ENCODE measurements around the gene DCAF6.

The DCAF6 gene

GRCh38 chr1:168069384-168069783 is 132.9 kb downstream of the DCAF6 start:
- no peak overlapping the region for H3K27ac ChIP-seq
- H3K4me3 ChIP-seq = no peak overlapping the region

- Histone ChIP-seq H3K27ac (peak overlapping the region in 1 of 21 experiments; percentile 46), H3K4me3 (no peak overlapping the region)
These were observed 143.3 kb downstream of the DCAF6 start for GRCh38 chr1:168079761-168080160.

GRCh38 chr1:168081373-168082007 is 145.0 kb downstream of the DCAF6 start:
- no peak overlapping the region for H3K4me3 ChIP-seq
- H3K27ac ChIP-seq = peak overlapping the region in 11 of 21 experiments; percentile 9 to 57 (median 40)

GRCh38 chr1:168082008-168082876 is 145.8 kb downstream of the DCAF6 start:
- H3K27ac ChIP-seq = peak overlapping the region in 9 of 21 experiments; percentile 17 to 46 (median 35)

GRCh38 chr1:168083456-168084325 is 147.2 kb downstream of the DCAF6 start:
- Histone ChIP-seq H3K4me3 (no peak overlapping the region), H3K27ac (peak overlapping the region in 1 of 21 experiments; percentile 12)

More at GRCh38 chr1:168082008-168082876, 145.8 kb downstream of the DCAF6 start:
- H3K4me3 ChIP-seq = no peak overlapping the region

GRCh38 chr1:168084396-168085231 is 148.1 kb downstream of the DCAF6 start:
- peak overlapping the region in 4 of 21 experiments; percentile 3 to 49 (median 16) for H3K27ac ChIP-seq
- no peak overlapping the region for H3K4me3 ChIP-seq

- peak overlapping the region in 4 of 21 experiments; percentile 3 to 49 (median 26) for H3K27ac ChIP-seq
- no peak overlapping the region for H3K4me3 ChIP-seq
These were observed 149.0 kb downstream of the DCAF6 start for GRCh38 chr1:168085401-168085872.

- no peak overlapping the region for H3K4me3 ChIP-seq
- H3K27ac ChIP-seq = peak overlapping the region in 1 of 21 experiments; percentile 13
These were observed 150.0 kb downstream of the DCAF6 start for GRCh38 chr1:168086438-168086837.

GRCh38 chr1:168087696-168088095 is 151.2 kb downstream of the DCAF6 start:
- H3K4me3 ChIP-seq = no peak overlapping the region
- no peak overlapping the region for H3K27ac ChIP-seq

GRCh38 chr1:168088511-168089325 is 152.2 kb downstream of the DCAF6 start:
- Histone ChIP-seq H3K4me3 (no peak overlapping the region), H3K27ac (no peak overlapping the region)

GRCh38 chr1:168089326-168089978 is 153.0 kb downstream of the DCAF6 start:
- Histone ChIP-seq H3K27ac (no peak overlapping the region), H3K4me3 (no peak overlapping the region)

- Histone ChIP-seq H3K4me3 (no peak overlapping the region), H3K27ac (no peak overlapping the region)
These were observed 153.5 kb downstream of the DCAF6 start for GRCh38 chr1:168089979-168090337.

- Histone ChIP-seq H3K4me3 (no peak overlapping the region), H3K27ac (no peak overlapping the region)
These were observed 153.9 kb downstream of the DCAF6 start for GRCh38 chr1:168090395-168090794.

- Histone ChIP-seq H3K27ac (no peak overlapping the region), H3K4me3 (no peak overlapping the region)
These were observed 154.6 kb downstream of the DCAF6 start for GRCh38 chr1:168091063-168091462.

- peak overlapping the region in 1 of 21 experiments; percentile 23 for H3K27ac ChIP-seq
- no peak overlapping the region for H3K4me3 ChIP-seq
These were observed 155.5 kb downstream of the DCAF6 start for GRCh38 chr1:168091720-168092550.

- Histone ChIP-seq H3K4me3 (no peak overlapping the region), H3K27ac (peak overlapping the region in 1 of 21 experiments; percentile 23)
These were observed 156.3 kb downstream of the DCAF6 start for GRCh38 chr1:168092566-168093355.
